K562 (cell line): ENCODE results near the gene MAP1LC3B2. TPM values are rescaled to one million over a fixed set of nuclear protein-coding genes. Genes with fewer than 3 reads are reported as not detected.

Experiments
- ATAC-seq: fragments of 200-7000 bp; cut with Tn5 transposase; 3 replicates; pipeline ENCODE4 v1.9.1; 2020; ENCODE audit warnings: moderate library complexity
- BruUV-seq: library from RNA; stranded (reverse); fragments of 400-500 nt; replicated peaks from 2 replicates; lab custom pipeline; 2021; lab: Mats Ljungman, UMichigan
- CTCF ChIA-PET: fragments of 300-600 bp; formaldehyde crosslinking; extraction: SDS; loops from one replicate; lab custom pipeline; 2021; ENCODE audit warnings: low intra/inter-chr PET ratio; lab: Yijun Ruan, JAX
- POLR2A ChIA-PET: fragments of 300-600, 350-650 bp; sonication (Branson Sonifier 250); formaldehyde crosslinking; extraction: SDS; loops from one replicate; lab custom pipeline; 2021; ENCODE audit warnings: antibody characterized with exemption, inconsistent platforms; lab: Yijun Ruan, JAX
- DNase-seq, 4 experiments: peaks; one replicate each; pipeline versions ENCODE4 v3.0.0 to v3.0.0-alpha.2; 2011 to 2018; ENCODE audit warnings: low spot score in 3 of 4, mixed read lengths in 3 of 4; ENCODE audit errors: extremely low read depth in 1 of 4
- FAIRE-seq: peaks from 2 replicates; lab custom pipeline; 2011; peaks lifted over from hg19 to GRCh38; lab: Jason Lieb, UNC
- H2AFZ ChIP-seq: 2 replicates; pipeline ENCODE4 v1.6.0; 2011; ENCODE audit warnings: low read depth, low read length, control low read depth, inconsistent platforms
- H3K27ac ChIP-seq: fragments of 200-600 bp; 3 replicates; pipeline ENCODE4 v1.8.0; 2011; ENCODE audit warnings: low read depth, mild to moderate bottlenecking, control low read depth, inconsistent platforms, low read length, moderate library complexity, mixed read lengths; ENCODE audit errors: extremely low read depth
- H3K27me3 ChIP-seq, 2 experiments: fragments of 300-600 bp in 1 of 2; 2 replicates in 1 of 2; 3 replicates in 1 of 2; pipeline versions ENCODE4 v1.6.0 to v1.8.0; 2011; ENCODE audit warnings: inconsistent platforms in 2 of 2, low read length in 2 of 2, mild to moderate bottlenecking in 1 of 2, mixed read lengths in 1 of 2, moderate library complexity in 1 of 2; ENCODE audit not compliant: control insufficient read depth in 2 of 2, insufficient read depth in 2 of 2
- H3K36me3 ChIP-seq: fragments of 300-600 bp; 3 replicates; pipeline ENCODE4 v1.8.0; 2011; ENCODE audit warnings: mild to moderate bottlenecking, low read length, inconsistent platforms; ENCODE audit not compliant: control insufficient read depth, insufficient read depth
- H3K4me1 ChIP-seq, 2 experiments: fragments of 200-600 bp in 1 of 2; replicated peaks in 1 of 2; 2 replicates in 1 of 2; 3 replicates in 1 of 2; pipeline versions ENCODE4 v1.5.1 to v1.8.0; 2011; ENCODE audit warnings: inconsistent platforms in 2 of 2, low read length in 2 of 2, mild to moderate bottlenecking in 1 of 2, mixed read lengths in 1 of 2, moderate library complexity in 1 of 2; ENCODE audit not compliant: control insufficient read depth in 2 of 2, insufficient read depth in 2 of 2
- H3K4me2 ChIP-seq: 2 replicates; pipeline ENCODE4 v1.6.1; 2011; ENCODE audit warnings: low read length, control low read depth, inconsistent platforms, mixed read lengths; ENCODE audit not compliant: insufficient read depth
- H3K4me3 ChIP-seq: fragments of 200-600 bp; sonication (generic), shearing (Covaris generic); 2 replicates; pipeline ENCODE4 v1.5.1; 2016; ENCODE audit warnings: control low read depth, inconsistent platforms
- H3K79me2 ChIP-seq: fragments of 200-600 bp; 3 replicates; pipeline ENCODE4 v1.8.0; 2011; ENCODE audit warnings: low read length, inconsistent platforms; ENCODE audit not compliant: control insufficient read depth, insufficient read depth
- H3K9ac ChIP-seq, 2 experiments: 2 replicates each; pipeline versions ENCODE4 v1.6.0 to v1.6.1; 2011; ENCODE audit warnings: low read depth in 2 of 2, low read length in 2 of 2, control low read depth in 1 of 2, inconsistent platforms in 1 of 2, mild to moderate bottlenecking in 1 of 2, mixed read lengths in 1 of 2; ENCODE audit not compliant: insufficient read depth in 1 of 2
- H3K9me1 ChIP-seq: one replicate; pipeline ENCODE4 v1.6.0; 2011; ENCODE audit warnings: inconsistent platforms, mild to moderate bottlenecking, low read length, moderate library complexity; ENCODE audit not compliant: control insufficient read depth, insufficient read depth
- H3K9me3 ChIP-seq: replicated peaks from 2 replicates; pipeline ENCODE4 v1.5.1; 2011; ENCODE audit warnings: low read depth, low read length, inconsistent platforms; ENCODE audit not compliant: control insufficient read depth, insufficient read depth
- H4K20me1 ChIP-seq: replicated peaks from 2 replicates; pipeline ENCODE4 v1.6.1; 2011; ENCODE audit warnings: low read length, inconsistent platforms, mixed read lengths; ENCODE audit not compliant: control insufficient read depth, insufficient read depth
- BRD4 ChIP-seq: fragments of 200-600 bp; sonication (generic); IDR thresholded peaks from 2 replicates; pipeline ENCODE4 v1.6.1; 2017; ENCODE audit warnings: inconsistent platforms
- ELF4 ChIP-seq: fragments of 450-650 bp; formaldehyde crosslinking; IDR thresholded peaks from 2 replicates; pipeline ENCODE4 v1.4.0; 2022; ENCODE audit warnings: missing genetic modification characterization
- OTX1 ChIP-seq: fragments of 450-650 bp; formaldehyde crosslinking; IDR thresholded peaks from 2 replicates; pipeline ENCODE4 v1.4.0; 2022; ENCODE audit warnings: mild to moderate bottlenecking
- SMARCB1 ChIP-seq: IDR thresholded peaks from 2 replicates; pipeline ENCODE4 v1.6.1; 2011; ENCODE audit warnings: improper control_type of control experiment, low read depth; ENCODE audit not compliant: insufficient read length
- TAF7 ChIP-seq: fragments of 450-650 bp; IDR thresholded peaks from 2 replicates; pipeline ENCODE4 v1.6.1; 2016; ENCODE audit warnings: missing genetic modification characterization, missing compliant biosample characterization
- WGBS: fragments of 100-300 bp; shearing (Covaris generic); methylation state at CpG from one replicate; pipeline ENCODE4 v1.1.6; 2016; ENCODE audit warnings: low coverage, mixed read lengths; ENCODE audit not compliant: insufficient coverage; ENCODE audit errors: missing lambda C conversion rate; 5-methylcytosine and 5-hydroxymethylcytosine counted together
- in situ Hi-C: fragments of 300-500 bp; cut with MboI; formaldehyde crosslinking; loops from 4 replicates; pipeline ENCODE4 v1.15.0; 2018; ENCODE audit warnings: inconsistent platforms, mixed read lengths
- intact Hi-C: fragments of 100-400 bp; cut with micrococcal nuclease; formaldehyde crosslinking; loops from 2 replicates; pipeline ENCODE4 v1.14.2; 2022
- polyA plus RNA-seq, 8 experiments: library from polyadenylated mRNA; depleted of rRNA in 4 of 8; stranded (reverse) in 5 of 8; unstranded in 3 of 8; fragments of >200 nt; fragmentation: Nextera tagmentation in 2 of 8; fragmentation: Illumina TruSeq in 1 of 8; extraction: Ambion mirVana in 2 of 8; extraction: Trizol in 1 of 8; gene quantifications; 2 replicates each; pipeline versions ENCODE4 v1.2.1 to v1.2.3, GENCODE V29; 2011 to 2014; ENCODE audit warnings: inconsistent platforms in 1 of 8, missing spikeins in 1 of 8
- total RNA-seq, 7 experiments: library from RNA; depleted of rRNA in 6 of 7; stranded (reverse); fragments of >200 nt in 6 of 7; fragmentation: Illumina TruSeq in 2 of 7; extraction: Trizol in 2 of 7; gene quantifications; 2 replicates each; pipeline versions ENCODE4 v1.2.1 to v1.2.3, GENCODE V29; 2011 to 2021; ENCODE audit warnings: low replicate concordance in 1 of 7
- TF ChIP-seq, protein P1 (sequence below): fragments of 200-800 bp; sonication (Bioruptor generic); IDR thresholded peaks from 2 replicates; pipeline ENCODE4 v1.6.1; 2016; ENCODE audit warnings: missing genetic modification characterization, missing compliant biosample characterization
- TF ChIP-seq, protein P2 (sequence below): fragments of 250-450 bp; sonication (Bioruptor Pico); IDR thresholded peaks from 2 replicates; pipeline ENCODE4 v1.4.0; 2020
- TF ChIP-seq, protein P3 (sequence below), 2 experiments: fragments of 450-650 bp; IDR thresholded peaks; 2 replicates each; pipeline ENCODE4 v1.6.1; 2016

Gene MAP1LC3B2
- total and polyA plus RNA-seq, 9 of the 15 experiments (the other 6 are each of a cell fraction or from before 2014, with no cell fraction given), result 0.53 to 2.8 (median 0.76) TPM; not detected in 2

DNA sequence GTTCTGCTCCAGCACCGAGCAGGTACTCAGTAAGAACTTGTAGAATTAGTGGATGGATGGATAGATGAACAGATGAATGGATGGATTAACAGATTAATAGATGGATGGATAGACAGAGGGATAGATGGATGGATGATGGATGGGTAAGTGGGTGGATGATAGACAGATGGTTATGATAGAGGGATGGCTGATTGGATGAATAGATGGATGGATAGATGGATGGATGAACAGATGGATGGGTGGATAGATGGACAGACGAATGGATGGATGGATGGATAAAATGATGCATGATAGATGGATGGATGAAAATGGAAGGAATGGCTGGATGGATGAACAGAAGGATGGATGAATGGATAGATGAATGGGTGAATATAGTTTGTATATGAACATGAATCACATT, 8.0 kb upstream of the MAP1LC3B2 start:
- intact Hi-C loops (no loop called here), in situ Hi-C loops (no loop called here)
- no peaks in the 10 kb centered on the region for H3K27me3 ChIP-seq
- no peaks in the 10 kb centered on the region for H4K20me1 ChIP-seq
- ChIA-PET CTCF (no interaction called here), POLR2A (no interaction called here)
- no peak overlapping the region for H2AFZ ChIP-seq
- no peaks in the 10 kb centered on the region for H3K9me3 ChIP-seq
- no peak for ATAC-seq
- H3K4me3 ChIP-seq, result no peak overlapping the region
- no peaks in the 10 kb centered on the region for H3K79me2 ChIP-seq
- H3K27ac ChIP-seq, result no peak overlapping the region; the same call in 2 of the 3 replicates
- no peaks in the 10 kb centered on the region for H3K9me1 ChIP-seq
- FAIRE-seq, result no peak
- no peak overlapping the region for H3K9ac ChIP-seq
- WGBS, result 83% methylated on average over 2 of the region's 2 CpGs
- no peak for DNase-seq
- no TSS peak for BruUV-seq
- peaks cover 19 to 30% of the 10 kb centered on the region in 2 experiments for H3K4me1 ChIP-seq
- H3K36me3 ChIP-seq, result no peaks in the 10 kb centered on the region
- H3K4me2 ChIP-seq, result no peak overlapping the region
- TF ChIP-seq SMARCB1 (no peak), TAF7 (tag) (0 out of 2 replicates have a peak, but pooled peaks have one; percentile 30), OTX1 (peak; percentile 67; the same call in 1 of the 2 replicates), BRD4 (0 out of 2 replicates have a peak, but pooled peaks have one; percentile 2), ELF4 (CRISPR knock-in tag) (peak; percentile 52; the same call in 1 of the 2 replicates)
- TF ChIP-seq, protein P1, sequence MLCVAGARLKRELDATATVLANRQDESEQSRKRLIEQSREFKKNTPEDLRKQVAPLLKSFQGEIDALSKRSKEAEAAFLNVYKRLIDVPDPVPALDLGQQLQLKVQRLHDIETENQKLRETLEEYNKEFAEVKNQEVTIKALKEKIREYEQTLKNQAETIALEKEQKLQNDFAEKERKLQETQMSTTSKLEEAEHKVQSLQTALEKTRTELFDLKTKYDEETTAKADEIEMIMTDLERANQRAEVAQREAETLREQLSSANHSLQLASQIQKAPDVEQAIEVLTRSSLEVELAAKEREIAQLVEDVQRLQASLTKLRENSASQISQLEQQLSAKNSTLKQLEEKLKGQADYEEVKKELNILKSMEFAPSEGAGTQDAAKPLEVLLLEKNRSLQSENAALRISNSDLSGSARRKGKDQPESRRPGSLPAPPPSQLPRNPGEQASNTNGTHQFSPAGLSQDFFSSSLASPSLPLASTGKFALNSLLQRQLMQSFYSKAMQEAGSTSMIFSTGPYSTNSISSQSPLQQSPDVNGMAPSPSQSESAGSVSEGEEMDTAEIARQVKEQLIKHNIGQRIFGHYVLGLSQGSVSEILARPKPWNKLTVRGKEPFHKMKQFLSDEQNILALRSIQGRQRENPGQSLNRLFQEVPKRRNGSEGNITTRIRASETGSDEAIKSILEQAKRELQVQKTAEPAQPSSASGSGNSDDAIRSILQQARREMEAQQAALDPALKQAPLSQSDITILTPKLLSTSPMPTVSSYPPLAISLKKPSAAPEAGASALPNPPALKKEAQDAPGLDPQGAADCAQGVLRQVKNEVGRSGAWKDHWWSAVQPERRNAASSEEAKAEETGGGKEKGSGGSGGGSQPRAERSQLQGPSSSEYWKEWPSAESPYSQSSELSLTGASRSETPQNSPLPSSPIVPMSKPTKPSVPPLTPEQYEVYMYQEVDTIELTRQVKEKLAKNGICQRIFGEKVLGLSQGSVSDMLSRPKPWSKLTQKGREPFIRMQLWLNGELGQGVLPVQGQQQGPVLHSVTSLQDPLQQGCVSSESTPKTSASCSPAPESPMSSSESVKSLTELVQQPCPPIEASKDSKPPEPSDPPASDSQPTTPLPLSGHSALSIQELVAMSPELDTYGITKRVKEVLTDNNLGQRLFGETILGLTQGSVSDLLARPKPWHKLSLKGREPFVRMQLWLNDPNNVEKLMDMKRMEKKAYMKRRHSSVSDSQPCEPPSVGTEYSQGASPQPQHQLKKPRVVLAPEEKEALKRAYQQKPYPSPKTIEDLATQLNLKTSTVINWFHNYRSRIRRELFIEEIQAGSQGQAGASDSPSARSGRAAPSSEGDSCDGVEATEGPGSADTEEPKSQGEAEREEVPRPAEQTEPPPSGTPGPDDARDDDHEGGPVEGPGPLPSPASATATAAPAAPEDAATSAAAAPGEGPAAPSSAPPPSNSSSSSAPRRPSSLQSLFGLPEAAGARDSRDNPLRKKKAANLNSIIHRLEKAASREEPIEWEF (CRISPR knock-in tag), result no peak
- TF ChIP-seq, protein P2, sequence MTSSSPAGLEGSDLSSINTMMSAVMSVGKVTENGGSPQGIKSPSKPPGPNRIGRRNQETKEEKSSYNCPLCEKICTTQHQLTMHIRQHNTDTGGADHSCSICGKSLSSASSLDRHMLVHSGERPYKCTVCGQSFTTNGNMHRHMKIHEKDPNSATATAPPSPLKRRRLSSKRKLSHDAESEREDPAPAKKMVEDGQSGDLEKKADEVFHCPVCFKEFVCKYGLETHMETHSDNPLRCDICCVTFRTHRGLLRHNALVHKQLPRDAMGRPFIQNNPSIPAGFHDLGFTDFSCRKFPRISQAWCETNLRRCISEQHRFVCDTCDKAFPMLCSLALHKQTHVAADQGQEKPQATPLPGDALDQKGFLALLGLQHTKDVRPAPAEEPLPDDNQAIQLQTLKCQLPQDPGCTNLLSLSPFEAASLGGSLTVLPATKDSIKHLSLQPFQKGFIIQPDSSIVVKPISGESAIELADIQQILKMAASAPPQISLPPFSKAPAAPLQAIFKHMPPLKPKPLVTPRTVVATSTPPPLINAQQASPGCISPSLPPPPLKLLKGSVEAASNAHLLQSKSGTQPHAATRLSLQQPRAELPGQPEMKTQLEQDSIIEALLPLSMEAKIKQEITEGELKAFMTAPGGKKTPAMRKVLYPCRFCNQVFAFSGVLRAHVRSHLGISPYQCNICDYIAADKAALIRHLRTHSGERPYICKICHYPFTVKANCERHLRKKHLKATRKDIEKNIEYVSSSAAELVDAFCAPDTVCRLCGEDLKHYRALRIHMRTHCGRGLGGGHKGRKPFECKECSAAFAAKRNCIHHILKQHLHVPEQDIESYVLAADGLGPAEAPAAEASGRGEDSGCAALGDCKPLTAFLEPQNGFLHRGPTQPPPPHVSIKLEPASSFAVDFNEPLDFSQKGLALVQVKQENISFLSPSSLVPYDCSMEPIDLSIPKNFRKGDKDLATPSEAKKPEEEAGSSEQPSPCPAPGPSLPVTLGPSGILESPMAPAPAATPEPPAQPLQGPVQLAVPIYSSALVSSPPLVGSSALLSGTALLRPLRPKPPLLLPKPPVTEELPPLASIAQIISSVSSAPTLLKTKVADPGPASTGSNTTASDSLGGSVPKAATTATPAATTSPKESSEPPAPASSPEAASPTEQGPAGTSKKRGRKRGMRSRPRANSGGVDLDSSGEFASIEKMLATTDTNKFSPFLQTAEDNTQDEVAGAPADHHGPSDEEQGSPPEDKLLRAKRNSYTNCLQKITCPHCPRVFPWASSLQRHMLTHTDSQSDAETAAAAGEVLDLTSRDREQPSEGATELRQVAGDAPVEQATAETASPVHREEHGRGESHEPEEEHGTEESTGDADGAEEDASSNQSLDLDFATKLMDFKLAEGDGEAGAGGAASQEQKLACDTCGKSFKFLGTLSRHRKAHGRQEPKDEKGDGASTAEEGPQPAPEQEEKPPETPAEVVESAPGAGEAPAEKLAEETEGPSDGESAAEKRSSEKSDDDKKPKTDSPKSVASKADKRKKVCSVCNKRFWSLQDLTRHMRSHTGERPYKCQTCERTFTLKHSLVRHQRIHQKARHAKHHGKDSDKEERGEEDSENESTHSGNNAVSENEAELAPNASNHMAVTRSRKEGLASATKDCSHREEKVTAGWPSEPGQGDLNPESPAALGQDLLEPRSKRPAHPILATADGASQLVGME, result peak; percentile 84
- TF ChIP-seq, protein P3, sequence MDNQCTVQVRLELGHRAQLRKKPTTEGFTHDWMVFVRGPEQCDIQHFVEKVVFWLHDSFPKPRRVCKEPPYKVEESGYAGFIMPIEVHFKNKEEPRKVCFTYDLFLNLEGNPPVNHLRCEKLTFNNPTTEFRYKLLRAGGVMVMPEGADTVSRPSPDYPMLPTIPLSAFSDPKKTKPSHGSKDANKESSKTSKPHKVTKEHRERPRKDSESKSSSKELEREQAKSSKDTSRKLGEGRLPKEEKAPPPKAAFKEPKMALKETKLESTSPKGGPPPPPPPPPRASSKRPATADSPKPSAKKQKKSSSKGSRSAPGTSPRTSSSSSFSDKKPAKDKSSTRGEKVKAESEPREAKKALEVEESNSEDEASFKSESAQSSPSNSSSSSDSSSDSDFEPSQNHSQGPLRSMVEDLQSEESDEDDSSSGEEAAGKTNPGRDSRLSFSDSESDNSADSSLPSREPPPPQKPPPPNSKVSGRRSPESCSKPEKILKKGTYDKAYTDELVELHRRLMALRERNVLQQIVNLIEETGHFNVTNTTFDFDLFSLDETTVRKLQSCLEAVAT (IDR thresholded peaks at IDR 0.05), result peak in 1 of 2 experiments; percentile 39; a peak in 1 of 4 replicates
